GM18499 (cell line): ENCODE data around the gene SOX10.

Experiments used
- ATAC-seq: cut with Tn5 transposase; IDR thresholded peaks from one replicate; pipeline ENCODE4 v1.9.1; 2021; ENCODE audit warnings: moderate number of reproducible peaks; ENCODE audit not compliant: insufficient read depth, unreplicated experiment

The SOX10 gene

GRCh38 chr22:37933711-37934376 lies 50.5 kb downstream of the SOX10 start:
- ATAC-seq, result no peak

GRCh38 chr22:37932821-37933578 lies 51.4 kb downstream of the SOX10 start:
- no peak for ATAC-seq

DNA sequence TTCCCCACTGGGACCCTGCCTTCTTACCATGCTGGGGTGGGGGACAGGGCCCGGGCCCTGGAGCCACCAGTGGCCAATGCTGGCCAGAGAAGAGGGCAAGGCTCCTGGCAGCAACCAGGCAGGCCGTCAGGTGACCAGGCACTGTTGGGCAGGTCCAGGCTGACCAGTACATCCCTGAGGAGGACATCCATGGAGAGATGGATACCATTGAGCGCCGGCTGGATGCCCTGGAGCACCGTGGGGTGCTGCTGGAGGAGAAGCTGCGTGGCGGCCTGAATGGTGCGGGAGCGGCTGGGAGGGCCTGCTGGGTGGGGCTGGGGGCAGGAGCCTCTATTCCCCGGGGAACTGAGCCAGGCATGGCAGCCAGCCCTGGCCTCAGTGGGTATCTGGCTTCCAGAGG lies 52.0 kb downstream of the SOX10 start:
- ATAC-seq, result no peak

GRCh38 chr22:37931893-37932389 lies 52.4 kb downstream of the SOX10 start:
- no peak for ATAC-seq

- no peak for ATAC-seq
Observed at GRCh38 chr22:37930952-37931440, 53.4 kb downstream of the SOX10 start.

DNA sequence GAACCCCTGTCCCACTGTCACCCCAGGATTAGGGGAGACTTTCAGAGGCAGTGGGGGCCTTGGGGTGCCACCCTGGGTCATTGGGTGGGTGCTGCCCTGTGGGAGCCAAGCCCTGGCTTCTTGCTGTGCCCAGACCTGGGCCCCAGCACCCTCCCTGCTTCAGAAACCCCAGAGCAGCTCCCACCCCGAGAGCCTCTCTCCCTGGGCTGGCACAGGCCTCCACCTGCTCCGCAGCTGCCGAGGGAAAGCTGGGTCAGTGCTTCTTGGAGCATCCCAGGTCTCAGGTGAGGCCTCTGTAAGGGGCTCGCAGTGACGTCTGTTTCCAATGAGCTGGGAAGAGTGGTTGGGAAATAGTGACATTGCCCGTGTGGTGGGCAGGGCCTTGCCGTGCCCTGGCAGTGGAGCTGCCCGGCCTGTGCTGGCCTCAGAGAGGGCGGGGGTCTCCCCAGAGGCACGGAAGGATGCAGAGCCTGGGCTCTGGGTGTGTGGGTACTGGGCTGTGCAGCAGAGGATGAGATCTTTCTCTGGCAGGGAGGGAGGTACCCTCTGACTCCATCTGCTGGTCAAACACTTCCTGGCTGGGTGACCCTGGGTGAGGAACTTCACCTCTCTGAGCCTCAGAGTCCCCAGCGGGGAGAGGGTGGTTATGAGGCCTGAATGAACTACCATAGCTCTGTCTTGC lies 53.9 kb downstream of the SOX10 start:
- ATAC-seq, result no peak

GRCh38 chr22:37929390-37929789 lies 55.0 kb downstream of the SOX10 start:
- ATAC-seq, result no peak

- no peak for ATAC-seq
Observed at GRCh38 chr22:37927637-37927936, 56.8 kb downstream of the SOX10 start.

- ATAC-seq, result no peak
Observed at GRCh38 chr22:37926771-37927636, 57.4 kb downstream of the SOX10 start.

- no peak for ATAC-seq
Observed at GRCh38 chr22:37926358-37926757, 58.0 kb downstream of the SOX10 start.

DNA sequence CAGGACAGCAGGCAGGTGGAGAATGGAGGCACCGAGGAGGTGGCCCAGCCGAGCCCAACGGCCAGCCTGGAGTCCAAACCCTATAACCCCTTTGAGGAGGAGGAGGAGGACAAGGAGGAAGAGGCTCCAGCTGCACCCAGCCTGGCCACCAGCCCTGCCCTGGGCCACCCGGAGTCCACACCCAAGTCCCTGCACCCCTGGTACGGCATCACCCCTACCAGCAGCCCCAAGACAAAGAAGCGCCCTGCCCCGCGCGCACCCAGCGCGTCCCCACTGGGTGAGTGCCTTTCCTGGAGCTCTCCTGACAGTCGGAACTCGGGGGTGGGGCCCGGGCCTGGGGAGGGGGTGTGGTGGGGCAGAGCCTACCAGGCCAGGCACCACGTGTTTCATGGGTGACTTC lies 58.6 kb downstream of the SOX10 start:
- no peak for ATAC-seq

- ATAC-seq, result no peak
Observed at GRCh38 chr22:37925330-37925729, 59.0 kb downstream of the SOX10 start.

DNA sequence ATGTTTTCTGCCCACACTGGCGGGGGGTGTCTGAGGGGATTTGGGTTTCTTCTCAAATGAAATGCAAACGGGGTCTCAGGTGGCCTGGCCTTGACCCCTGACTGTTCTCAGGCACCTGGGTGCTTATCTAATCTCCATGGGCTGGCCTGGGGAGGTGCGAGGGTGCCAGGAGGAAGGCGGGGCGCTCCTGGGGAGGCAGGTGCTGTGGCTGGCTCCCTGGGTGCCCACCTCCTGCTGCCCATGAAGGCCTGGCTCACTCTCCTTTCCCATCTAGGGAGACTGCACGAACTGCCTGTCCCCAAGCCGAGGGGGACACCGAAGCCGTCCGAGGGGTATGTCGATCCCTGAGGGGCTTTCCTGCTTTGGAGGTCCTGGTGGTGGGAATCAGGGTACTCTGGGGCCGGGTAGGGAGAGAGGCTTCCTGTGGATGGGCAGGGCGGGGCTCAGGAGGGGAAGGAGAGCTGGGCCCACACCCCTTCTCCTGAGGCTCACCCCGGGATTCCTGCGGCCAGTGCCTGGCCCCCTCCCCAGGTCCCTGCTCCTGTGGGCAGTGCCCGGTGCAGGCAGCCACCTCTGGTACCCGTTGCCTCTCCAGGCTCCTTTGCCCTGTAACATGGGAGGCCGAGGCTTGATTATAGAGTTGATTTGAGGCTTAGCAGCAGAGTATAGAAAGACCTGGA lies 59.8 kb downstream of the SOX10 start:
- ATAC-seq, result no peak

- no peak for ATAC-seq
Observed at GRCh38 chr22:37923927-37924326, 60.4 kb downstream of the SOX10 start.
